ENCODE data around the gene GNGT1. TPM values are rescaled to one million over a fixed set of nuclear protein-coding genes. Genes with fewer than 3 reads are reported as not detected.

Gene GNGT1
- total and polyA plus RNA-seq, 4 donors, result not detected

- no peak for ATAC-seq (ENCODE audit: insufficient read depth, low FRiP score)
- TF ChIP-seq, protein P1, sequence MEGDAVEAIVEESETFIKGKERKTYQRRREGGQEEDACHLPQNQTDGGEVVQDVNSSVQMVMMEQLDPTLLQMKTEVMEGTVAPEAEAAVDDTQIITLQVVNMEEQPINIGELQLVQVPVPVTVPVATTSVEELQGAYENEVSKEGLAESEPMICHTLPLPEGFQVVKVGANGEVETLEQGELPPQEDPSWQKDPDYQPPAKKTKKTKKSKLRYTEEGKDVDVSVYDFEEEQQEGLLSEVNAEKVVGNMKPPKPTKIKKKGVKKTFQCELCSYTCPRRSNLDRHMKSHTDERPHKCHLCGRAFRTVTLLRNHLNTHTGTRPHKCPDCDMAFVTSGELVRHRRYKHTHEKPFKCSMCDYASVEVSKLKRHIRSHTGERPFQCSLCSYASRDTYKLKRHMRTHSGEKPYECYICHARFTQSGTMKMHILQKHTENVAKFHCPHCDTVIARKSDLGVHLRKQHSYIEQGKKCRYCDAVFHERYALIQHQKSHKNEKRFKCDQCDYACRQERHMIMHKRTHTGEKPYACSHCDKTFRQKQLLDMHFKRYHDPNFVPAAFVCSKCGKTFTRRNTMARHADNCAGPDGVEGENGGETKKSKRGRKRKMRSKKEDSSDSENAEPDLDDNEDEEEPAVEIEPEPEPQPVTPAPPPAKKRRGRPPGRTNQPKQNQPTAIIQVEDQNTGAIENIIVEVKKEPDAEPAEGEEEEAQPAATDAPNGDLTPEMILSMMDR (IDR thresholded peaks at IDR 0.05; ENCODE audit: control extremely low read depth, extremely low read depth), result no peak
- Histone ChIP-seq H3K27me3 (ENCODE audit: control insufficient read depth in 3 of 3, insufficient read depth in 3 of 3, low read length in 2 of 3) (peaks cover 0 to 45% (median 31%) of the 10 kb centered on the region in 3 donors), H3K27ac (ENCODE audit: low read depth in 1 of 2, low read length in 1 of 2) (no peak overlapping the region), H3K4me1 (ENCODE audit: control insufficient read depth in 5 of 5, insufficient read depth in 5 of 5, low read length in 5 of 5) (peaks cover 0 to 11% (median 4%) of the 10 kb centered on the region in 5 donors), H3K9ac (ENCODE audit: insufficient read depth in 1 of 2, low read length in 2 of 2) (no peak overlapping the region), H3K9me3 (ENCODE audit: control insufficient read depth in 4 of 4, insufficient read depth in 3 of 4, low read length in 3 of 4) (peaks cover 0 to 3% (median 0%) of the 10 kb centered on the region in 4 donors), H3K36me3 (ENCODE audit: control insufficient read depth in 4 of 4, insufficient read depth in 4 of 4, low read length in 4 of 4) (no peaks in the 10 kb centered on the region), H3K4me3 (no peak overlapping the region)
- no peak for DNase-seq
- WGBS, 2 donors, result 93 to 94% methylated on average over 3 of the region's 3 CpGs
These were observed 17.1 kb upstream of the GNGT1 start for GRCh38 chr7:93889261-93889660.

DNA sequence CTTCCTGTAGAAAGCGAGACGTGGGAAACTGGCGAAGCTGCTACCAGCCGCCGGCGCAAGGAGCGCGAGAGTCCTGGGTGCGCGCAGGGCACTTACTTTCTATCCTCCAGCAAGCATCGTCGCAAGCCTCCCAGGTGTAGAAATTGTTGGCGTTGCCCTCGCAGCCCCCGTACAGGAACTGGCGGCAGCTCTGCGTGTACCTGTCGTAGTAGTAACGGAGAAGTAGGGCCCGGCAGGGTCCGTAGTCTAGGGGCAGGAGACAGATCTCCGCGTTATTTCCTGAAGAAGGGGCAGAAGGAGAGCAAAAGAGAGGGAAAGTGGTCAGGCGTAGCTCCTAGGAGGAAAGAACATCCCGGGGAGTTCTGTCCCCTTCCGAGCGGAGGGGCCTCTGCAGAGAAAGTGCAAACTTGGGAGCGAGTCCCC is 16.3 kb upstream of the GNGT1 start:
- Histone ChIP-seq H3K36me3 (ENCODE audit: control insufficient read depth in 4 of 4, insufficient read depth in 4 of 4, low read length in 4 of 4) (no peaks in the 10 kb centered on the region), H3K4me1 (ENCODE audit: control insufficient read depth in 5 of 5, insufficient read depth in 5 of 5, low read length in 5 of 5) (peaks cover 0 to 18% (median 6%) of the 10 kb centered on the region in 5 donors), H3K4me3 (peak overlapping the region; percentile 65), H3K27me3 (ENCODE audit: control insufficient read depth in 3 of 3, insufficient read depth in 3 of 3, low read length in 2 of 3) (peaks cover 0 to 45% (median 31%) of the 10 kb centered on the region in 3 donors), H3K9ac (ENCODE audit: insufficient read depth in 1 of 2, low read length in 2 of 2) (no peak overlapping the region), H3K9me3 (ENCODE audit: control insufficient read depth in 4 of 4, insufficient read depth in 3 of 4, low read length in 3 of 4) (peaks cover 0 to 3% (median 0%) of the 10 kb centered on the region in 4 donors), H3K27ac (ENCODE audit: low read depth in 1 of 2, low read length in 1 of 2) (no peak overlapping the region)
- TF ChIP-seq, protein P1 (IDR thresholded peaks at IDR 0.05; ENCODE audit: control extremely low read depth, extremely low read depth), result no peak
- ATAC-seq (ENCODE audit: insufficient read depth, low FRiP score) (peak; percentile 13), DNase-seq (peak; percentile 41 to 63 (median 49))
- 1% methylated on average over 28 of the region's 28 CpGs for WGBS, 2 donors

- peak within 1 kb of the TSS; percentile 65 for H3K4me3 ChIP-seq
- 1% methylated on average over 49 of the region's 49 CpGs for WGBS, 2 donors
- peak within 1 kb of the TSS in 1 of 2 donors; percentile 52 for H3K27ac ChIP-seq (ENCODE audit: low read depth in 1 of 2, low read length in 1 of 2)
- TF ChIP-seq, protein P1 (IDR thresholded peaks at IDR 0.05; ENCODE audit: control extremely low read depth, extremely low read depth), result no peak
- peaks cover 0 to 3% (median 0%) of the 10 kb centered on the region in 4 donors for H3K9me3 ChIP-seq (ENCODE audit: control insufficient read depth in 4 of 4, insufficient read depth in 3 of 4, low read length in 3 of 4)
- no peaks in the 10 kb centered on the region for H3K36me3 ChIP-seq (ENCODE audit: control insufficient read depth in 4 of 4, insufficient read depth in 4 of 4, low read length in 4 of 4)
- H3K4me1 ChIP-seq (ENCODE audit: control insufficient read depth in 5 of 5, insufficient read depth in 5 of 5, low read length in 5 of 5), result peaks cover 0 to 22% (median 6%) of the 10 kb centered on the region in 5 donors
- DNase-seq (peak; percentile 27 to 53 (median 47)), ATAC-seq (ENCODE audit: insufficient read depth, low FRiP score) (peak; percentile 55)
- no peak within 1 kb of the TSS for H3K9ac ChIP-seq (ENCODE audit: insufficient read depth in 1 of 2, low read length in 2 of 2)
- H3K27me3 ChIP-seq (ENCODE audit: control insufficient read depth in 3 of 3, insufficient read depth in 3 of 3, low read length in 2 of 3), result peaks cover 0 to 45% (median 31%) of the 10 kb centered on the region in 3 donors
These were observed 15.8 kb upstream of the GNGT1 start, which contains the start of gene TFPI2 for GRCh38 chr7:93890464-93891068. TSS of gene TFPI2 (minus strand) at chr7:93890753. CDS start at chr7:93890678, 75 bp downstream.
